Measurements from ENCODE around the gene CCDC78. TPM values are rescaled to one million over a fixed set of nuclear protein-coding genes. Genes with fewer than 3 reads are reported as not detected.

The CCDC78 gene
- total RNA-seq, 2 donors from 2014 or later: 0.92 to 0.95 TPM

GRCh38 chr16:676913-677312 lies 49.3 kb downstream of the CCDC78 start:
- Histone ChIP-seq H3K27me3 (replicated peaks; ENCODE audit: insufficient read depth) (no peaks in the 10 kb centered on the region), H3K4me3 (no peak overlapping the region), H3K36me3 (peaks cover 18% of the 10 kb centered on the region), H3K27ac (no peak overlapping the region), H3K9me3 (no peaks in the 10 kb centered on the region), H3K4me1 (ENCODE audit: control insufficient read depth in 1 of 2, low read depth in 2 of 2) (peaks cover 20 to 35% of the 10 kb centered on the region in 2 donors)
- TF ChIP-seq, protein P1, sequence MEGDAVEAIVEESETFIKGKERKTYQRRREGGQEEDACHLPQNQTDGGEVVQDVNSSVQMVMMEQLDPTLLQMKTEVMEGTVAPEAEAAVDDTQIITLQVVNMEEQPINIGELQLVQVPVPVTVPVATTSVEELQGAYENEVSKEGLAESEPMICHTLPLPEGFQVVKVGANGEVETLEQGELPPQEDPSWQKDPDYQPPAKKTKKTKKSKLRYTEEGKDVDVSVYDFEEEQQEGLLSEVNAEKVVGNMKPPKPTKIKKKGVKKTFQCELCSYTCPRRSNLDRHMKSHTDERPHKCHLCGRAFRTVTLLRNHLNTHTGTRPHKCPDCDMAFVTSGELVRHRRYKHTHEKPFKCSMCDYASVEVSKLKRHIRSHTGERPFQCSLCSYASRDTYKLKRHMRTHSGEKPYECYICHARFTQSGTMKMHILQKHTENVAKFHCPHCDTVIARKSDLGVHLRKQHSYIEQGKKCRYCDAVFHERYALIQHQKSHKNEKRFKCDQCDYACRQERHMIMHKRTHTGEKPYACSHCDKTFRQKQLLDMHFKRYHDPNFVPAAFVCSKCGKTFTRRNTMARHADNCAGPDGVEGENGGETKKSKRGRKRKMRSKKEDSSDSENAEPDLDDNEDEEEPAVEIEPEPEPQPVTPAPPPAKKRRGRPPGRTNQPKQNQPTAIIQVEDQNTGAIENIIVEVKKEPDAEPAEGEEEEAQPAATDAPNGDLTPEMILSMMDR (IDR thresholded peaks at IDR 0.05): no peak
- ATAC-seq (ENCODE audit: insufficient number of reproducible peaks, low FRiP score, low read depth): no peak
- no peak for DNase-seq (ENCODE audit: low spot score)

DNA sequence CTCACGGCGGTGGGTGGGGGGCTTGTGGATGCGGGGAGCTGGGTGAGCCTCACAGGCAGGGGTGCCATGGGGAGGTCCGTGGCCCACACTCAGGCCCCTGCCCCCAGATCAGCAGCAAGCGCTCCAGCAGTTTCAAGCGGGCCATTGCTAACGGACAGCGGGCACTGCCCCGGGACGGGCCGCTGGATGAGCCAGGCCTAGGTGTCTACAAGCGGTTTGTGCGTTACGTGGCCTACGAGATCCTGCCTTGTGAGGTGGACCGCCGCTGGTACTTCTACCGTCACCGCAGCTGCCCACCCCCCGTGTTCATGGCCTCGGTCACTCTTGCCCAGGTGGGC lies 49.7 kb downstream of the CCDC78 start:
- no peak overlapping the region for H3K27ac ChIP-seq
- no peak overlapping the region for H3K4me3 ChIP-seq
- DNase-seq (ENCODE audit: low spot score) (no peak), ATAC-seq (ENCODE audit: insufficient number of reproducible peaks, low FRiP score, low read depth) (no peak)
- H3K27me3 ChIP-seq (replicated peaks; ENCODE audit: insufficient read depth): no peaks in the 10 kb centered on the region
- H3K9me3 ChIP-seq: no peaks in the 10 kb centered on the region
- peaks cover 16 to 32% of the 10 kb centered on the region in 2 donors for H3K4me1 ChIP-seq (ENCODE audit: control insufficient read depth in 1 of 2, low read depth in 2 of 2)
- H3K36me3 ChIP-seq: peaks cover 17% of the 10 kb centered on the region
- TF ChIP-seq, protein P1 (IDR thresholded peaks at IDR 0.05): no peak

- H3K27ac ChIP-seq: no peak overlapping the region
- DNase-seq (ENCODE audit: low spot score) (no peak), ATAC-seq (ENCODE audit: insufficient number of reproducible peaks, low FRiP score, low read depth) (no peak)
- H3K27me3 ChIP-seq (replicated peaks; ENCODE audit: insufficient read depth): no peaks in the 10 kb centered on the region
- peaks cover 20% of the 10 kb centered on the region for H3K36me3 ChIP-seq
- no peaks in the 10 kb centered on the region for H3K9me3 ChIP-seq
- peak overlapping the region; percentile 68 for H3K4me3 ChIP-seq
- TF ChIP-seq, protein P1 (IDR thresholded peaks at IDR 0.05): no peak
- peaks cover 11 to 26% of the 10 kb centered on the region in 2 donors for H3K4me1 ChIP-seq (ENCODE audit: control insufficient read depth in 1 of 2, low read depth in 2 of 2)
These were observed 50.2 kb downstream of the CCDC78 start for GRCh38 chr16:675884-676564.

- Histone ChIP-seq H3K4me1 (ENCODE audit: control insufficient read depth in 1 of 2, low read depth in 2 of 2) (peaks cover 8 to 20% of the 10 kb centered on the region in 2 donors), H3K9me3 (no peaks in the 10 kb centered on the region), H3K27ac (peak within 1 kb of the TSS in 1 of 2 donors; percentile 16), H3K4me3 (peak within 1 kb of the TSS; percentile 68), H3K36me3 (peaks cover 28% of the 10 kb centered on the region), H3K27me3 (replicated peaks; ENCODE audit: insufficient read depth) (no peaks in the 10 kb centered on the region)
- no peak for DNase-seq (ENCODE audit: low spot score)
- no peak for ATAC-seq (ENCODE audit: insufficient number of reproducible peaks, low FRiP score, low read depth)
- TF ChIP-seq, protein P1 (IDR thresholded peaks at IDR 0.05): no peak
These were observed 51.0 kb downstream of the CCDC78 start, which contains the start of gene RHBDL1 for GRCh38 chr16:674968-675883. RHBDL1 (plus strand) TSS chr16:675671; CDS start chr16:675791, 120 bp downstream.

DNA sequence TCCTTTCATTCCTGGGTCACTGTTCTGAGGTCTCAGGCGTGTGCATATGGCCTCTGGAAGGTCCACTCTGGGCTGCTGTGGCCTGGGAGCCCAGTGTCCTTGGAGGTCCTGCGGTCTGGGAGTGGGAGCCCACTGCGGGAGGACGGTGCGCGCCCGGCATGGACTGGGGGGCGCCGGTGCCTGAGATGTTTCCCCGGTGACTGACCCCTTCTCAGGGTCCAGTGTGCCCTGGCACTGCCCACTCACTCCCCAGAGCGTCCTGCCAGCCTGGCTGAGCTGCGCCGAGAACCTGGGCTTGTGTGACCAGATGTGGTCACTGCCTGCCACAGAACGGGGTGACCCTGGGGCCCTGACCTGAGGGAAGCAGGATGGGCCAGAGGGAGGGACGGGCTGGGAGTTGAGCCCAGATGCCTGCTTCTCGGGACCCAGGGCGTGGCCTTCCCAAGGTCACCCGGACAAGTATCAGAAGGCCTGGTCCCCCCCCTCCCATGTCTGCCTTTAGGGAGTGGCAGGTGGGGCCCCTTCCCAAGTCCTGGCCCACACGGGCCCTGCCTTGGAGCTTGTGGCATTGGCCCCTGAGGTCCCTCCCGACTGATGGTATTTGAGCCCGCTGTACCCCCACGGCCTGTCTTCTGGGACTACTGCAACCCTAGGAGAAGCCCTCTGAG lies 51.9 kb downstream of the CCDC78 start:
- no peak for DNase-seq (ENCODE audit: low spot score)
- Histone ChIP-seq H3K36me3 (peaks cover 35% of the 10 kb centered on the region), H3K4me1 (ENCODE audit: control insufficient read depth in 1 of 2, low read depth in 2 of 2) (peaks cover 8 to 24% of the 10 kb centered on the region in 2 donors), H3K27me3 (replicated peaks; ENCODE audit: insufficient read depth) (no peaks in the 10 kb centered on the region), H3K4me3 (no peak overlapping the region), H3K27ac (no peak overlapping the region), H3K9me3 (no peaks in the 10 kb centered on the region)
- TF ChIP-seq, protein P1 (IDR thresholded peaks at IDR 0.05): no peak
- ATAC-seq (ENCODE audit: insufficient number of reproducible peaks, low FRiP score, low read depth): no peak

Data from thoracic aorta (tissue), 2 donors.